ENCODE measurements around the gene STRADA.

STRADA gene

GRCh38 chr17:63699638-63700527 is 41.7 kb downstream of the STRADA start, which contains the start of gene LIMD2:
TSS of gene LIMD2 (minus strand) at chr17:63700125. CDS start at chr17:63699298, 827 bp downstream.
- H3K23ac ChIP-seq (ENCODE audit: low read length) = peak within 1 kb of the TSS; percentile 94
- H2BK5ac ChIP-seq (ENCODE audit: low read length) = peak within 1 kb of the TSS; percentile 93
- H3K9ac ChIP-seq (ENCODE audit: low read length) = peak within 1 kb of the TSS; percentile 96
- peak within 1 kb of the TSS; percentile 98 for H3K56ac ChIP-seq (ENCODE audit: low read length)
- peaks cover 7% of the 10 kb centered on the region for H3K36me3 ChIP-seq (ENCODE audit: control insufficient read depth, insufficient read depth, low read length)
- H2BK15ac ChIP-seq (replicated peaks; ENCODE audit: low read depth) = no peak within 1 kb of the TSS
- H3K79me2 ChIP-seq (ENCODE audit: control insufficient read depth, insufficient read depth, low read length) = peaks cover 22% of the 10 kb centered on the region
- no CpG with 5 or more reads among the region's 133 CpGs for WGBS (ENCODE audit: extremely low coverage, insufficient coverage, low lambda C conversion rate)
- H3K4me1 ChIP-seq (ENCODE audit: control insufficient read depth, low read depth, low read length) = peaks cover 17% of the 10 kb centered on the region
- peak within 1 kb of the TSS; percentile 77 for H3K4me2 ChIP-seq (ENCODE audit: low read length)
- H2BK120ac ChIP-seq (ENCODE audit: low read depth, low read length) = peak within 1 kb of the TSS; percentile 51
- peak; percentile 74 for DNase-seq
- peaks cover 24% of the 10 kb centered on the region for H3K79me1 ChIP-seq (ENCODE audit: low read length)
- H3K4me3 ChIP-seq (ENCODE audit: low read length) = peak within 1 kb of the TSS; percentile 74
- H4K8ac ChIP-seq (ENCODE audit: low read depth, low read length) = peak within 1 kb of the TSS; percentile 59
- H3K27me3 ChIP-seq (ENCODE audit: insufficient read depth, low read length, poor library complexity) = no peaks in the 10 kb centered on the region
- H2AK5ac ChIP-seq (ENCODE audit: low read length) = no peak within 1 kb of the TSS
- peak within 1 kb of the TSS; percentile 98 for H3K27ac ChIP-seq (ENCODE audit: low read depth, low read length)
- peak within 1 kb of the TSS; percentile 98 for H3K4ac ChIP-seq (ENCODE audit: low read depth, low read length)
- peak within 1 kb of the TSS; percentile 81 for H4K5ac ChIP-seq (ENCODE audit: low read length)
- H3K18ac ChIP-seq (ENCODE audit: low read length) = peak within 1 kb of the TSS; percentile 83

GRCh38 chr17:63698886-63699637 is 42.5 kb downstream of the STRADA start:
- Histone ChIP-seq H3K9ac (ENCODE audit: low read length) (peak overlapping the region; percentile 93), H3K79me1 (ENCODE audit: low read length) (peaks cover 24% of the 10 kb centered on the region), H3K79me2 (ENCODE audit: control insufficient read depth, insufficient read depth, low read length) (peaks cover 22% of the 10 kb centered on the region), H3K4ac (ENCODE audit: low read depth, low read length) (peak overlapping the region; percentile 98), H2BK5ac (ENCODE audit: low read length) (peak overlapping the region; percentile 70), H2BK15ac (replicated peaks; ENCODE audit: low read depth) (no peak overlapping the region), H3K56ac (ENCODE audit: low read length) (peak overlapping the region; percentile 98), H4K5ac (ENCODE audit: low read length) (no peak overlapping the region), H3K23ac (ENCODE audit: low read length) (peak overlapping the region; percentile 80), H3K36me3 (ENCODE audit: control insufficient read depth, insufficient read depth, low read length) (peaks cover 7% of the 10 kb centered on the region), H2AK5ac (ENCODE audit: low read length) (no peak overlapping the region), H3K27ac (ENCODE audit: low read depth, low read length) (peak overlapping the region; percentile 98), H3K27me3 (ENCODE audit: insufficient read depth, low read length, poor library complexity) (no peaks in the 10 kb centered on the region), H2BK120ac (ENCODE audit: low read depth, low read length) (peak overlapping the region; percentile 51), H4K8ac (ENCODE audit: low read depth, low read length) (peak overlapping the region; percentile 59), H3K4me2 (ENCODE audit: low read length) (peak overlapping the region; percentile 71), H3K4me3 (ENCODE audit: low read length) (peak overlapping the region; percentile 74), H3K4me1 (ENCODE audit: control insufficient read depth, low read depth, low read length) (peaks cover 17% of the 10 kb centered on the region), H3K18ac (ENCODE audit: low read length) (peak overlapping the region; percentile 83)
- peak; percentile 83 for DNase-seq
- WGBS (ENCODE audit: extremely low coverage, insufficient coverage, low lambda C conversion rate) = no CpG with 5 or more reads among the region's 45 CpGs

- Histone ChIP-seq H3K79me1 (ENCODE audit: low read length) (peaks cover 22% of the 10 kb centered on the region), H3K23ac (ENCODE audit: low read length) (peak overlapping the region; percentile 85), H3K4me3 (ENCODE audit: low read length) (peak overlapping the region; percentile 74), H2AK5ac (ENCODE audit: low read length) (no peak overlapping the region), H2BK15ac (replicated peaks; ENCODE audit: low read depth) (no peak overlapping the region), H3K27me3 (ENCODE audit: insufficient read depth, low read length, poor library complexity) (no peaks in the 10 kb centered on the region), H3K4ac (ENCODE audit: low read depth, low read length) (no peak overlapping the region), H3K4me2 (ENCODE audit: low read length) (peak overlapping the region; percentile 71), H3K36me3 (ENCODE audit: control insufficient read depth, insufficient read depth, low read length) (peaks cover 8% of the 10 kb centered on the region), H4K8ac (ENCODE audit: low read depth, low read length) (no peak overlapping the region), H2BK120ac (ENCODE audit: low read depth, low read length) (no peak overlapping the region), H3K18ac (ENCODE audit: low read length) (peak overlapping the region; percentile 64), H3K56ac (ENCODE audit: low read length) (peak overlapping the region; percentile 98), H3K9ac (ENCODE audit: low read length) (peak overlapping the region; percentile 93), H4K5ac (ENCODE audit: low read length) (no peak overlapping the region), H2BK5ac (ENCODE audit: low read length) (peak overlapping the region; percentile 41), H3K79me2 (ENCODE audit: control insufficient read depth, insufficient read depth, low read length) (peaks cover 22% of the 10 kb centered on the region), H3K4me1 (ENCODE audit: control insufficient read depth, low read depth, low read length) (peaks cover 17% of the 10 kb centered on the region), H3K27ac (ENCODE audit: low read depth, low read length) (peak overlapping the region; percentile 98)
- no CpG with 5 or more reads among the region's 24 CpGs for WGBS (ENCODE audit: extremely low coverage, insufficient coverage, low lambda C conversion rate)
- no peak for DNase-seq
Measured at GRCh38 chr17:63698381-63698885, 43.2 kb downstream of the STRADA start.

- Histone ChIP-seq H4K5ac (ENCODE audit: low read length) (no peak overlapping the region), H3K4ac (ENCODE audit: low read depth, low read length) (no peak overlapping the region), H2BK120ac (ENCODE audit: low read depth, low read length) (no peak overlapping the region), H2BK15ac (replicated peaks; ENCODE audit: low read depth) (no peak overlapping the region), H3K79me2 (ENCODE audit: control insufficient read depth, insufficient read depth, low read length) (peaks cover 18% of the 10 kb centered on the region), H3K4me3 (ENCODE audit: low read length) (no peak overlapping the region), H3K4me2 (ENCODE audit: low read length) (no peak overlapping the region), H3K27ac (ENCODE audit: low read depth, low read length) (no peak overlapping the region), H2AK5ac (ENCODE audit: low read length) (no peak overlapping the region), H3K56ac (ENCODE audit: low read length) (peak overlapping the region; percentile 98), H2BK5ac (ENCODE audit: low read length) (no peak overlapping the region), H3K18ac (ENCODE audit: low read length) (no peak overlapping the region), H4K8ac (ENCODE audit: low read depth, low read length) (no peak overlapping the region), H3K36me3 (ENCODE audit: control insufficient read depth, insufficient read depth, low read length) (peaks cover 8% of the 10 kb centered on the region), H3K27me3 (ENCODE audit: insufficient read depth, low read length, poor library complexity) (no peaks in the 10 kb centered on the region), H3K23ac (ENCODE audit: low read length) (peak overlapping the region; percentile 85), H3K9ac (ENCODE audit: low read length) (peak overlapping the region; percentile 93), H3K4me1 (ENCODE audit: control insufficient read depth, low read depth, low read length) (peaks cover 14% of the 10 kb centered on the region), H3K79me1 (ENCODE audit: low read length) (peaks cover 17% of the 10 kb centered on the region)
- peak; percentile 73 for DNase-seq
- WGBS (ENCODE audit: extremely low coverage, insufficient coverage, low lambda C conversion rate) = no CpG with 5 or more reads among the region's 22 CpGs
Measured at GRCh38 chr17:63697341-63698286, 44.0 kb downstream of the STRADA start.

- Histone ChIP-seq H3K4me3 (ENCODE audit: low read length) (no peak overlapping the region), H2BK15ac (replicated peaks; ENCODE audit: low read depth) (no peak overlapping the region), H3K27me3 (ENCODE audit: insufficient read depth, low read length, poor library complexity) (no peaks in the 10 kb centered on the region), H3K4me1 (ENCODE audit: control insufficient read depth, low read depth, low read length) (peaks cover 10% of the 10 kb centered on the region), H3K56ac (ENCODE audit: low read length) (peak overlapping the region; percentile 49), H3K18ac (ENCODE audit: low read length) (no peak overlapping the region), H3K79me1 (ENCODE audit: low read length) (peaks cover 15% of the 10 kb centered on the region), H3K27ac (ENCODE audit: low read depth, low read length) (no peak overlapping the region), H3K4me2 (ENCODE audit: low read length) (no peak overlapping the region), H3K36me3 (ENCODE audit: control insufficient read depth, insufficient read depth, low read length) (peaks cover 10% of the 10 kb centered on the region), H3K79me2 (ENCODE audit: control insufficient read depth, insufficient read depth, low read length) (peaks cover 13% of the 10 kb centered on the region), H4K8ac (ENCODE audit: low read depth, low read length) (no peak overlapping the region), H3K9ac (ENCODE audit: low read length) (no peak overlapping the region), H3K4ac (ENCODE audit: low read depth, low read length) (no peak overlapping the region), H3K23ac (ENCODE audit: low read length) (no peak overlapping the region), H2AK5ac (ENCODE audit: low read length) (no peak overlapping the region), H2BK5ac (ENCODE audit: low read length) (no peak overlapping the region), H2BK120ac (ENCODE audit: low read depth, low read length) (no peak overlapping the region), H4K5ac (ENCODE audit: low read length) (no peak overlapping the region)
- no CpG with 5 or more reads among the region's 9 CpGs for WGBS (ENCODE audit: extremely low coverage, insufficient coverage, low lambda C conversion rate)
- peak; percentile 94 for DNase-seq
Measured at GRCh38 chr17:63696381-63696961, 45.1 kb downstream of the STRADA start.
